HCT116 (cell line): ENCODE data around the gene OR52B2. TPM values are rescaled to one million over a fixed set of nuclear protein-coding genes. Genes with fewer than 3 reads are reported as not detected.

Source experiments
- ATAC-seq: fragments of 200-7000 bp; cut with Tn5 transposase; 2 replicates; pipeline ENCODE4 v1.9.1; 2020; ENCODE audit warnings: mild to moderate bottlenecking, moderate library complexity
- BruUV-seq: library from RNA; stranded (reverse); fragments of 400-500 nt; replicated peaks from 2 replicates; lab custom pipeline; 2021; lab: Mats Ljungman, UMichigan
- CTCF ChIA-PET: fragments of 300-600 bp; sonication (Branson Sonifier 250); formaldehyde crosslinking; loops from one replicate; lab custom pipeline; 2021; ENCODE audit warnings: antibody characterized with exemption; lab: Charles Lee
- POLR2A ChIA-PET: fragments of 300-600, 350-600 bp; sonication (Branson Sonifier 250); formaldehyde crosslinking; loops from one replicate; lab custom pipeline; 2021; ENCODE audit warnings: antibody characterized with exemption; lab: Charles Lee
- RAD21 ChIA-PET, 2 experiments: fragments of 300-600 bp; sonication (Branson Sonifier 250); formaldehyde crosslinking; loops; one replicate each; lab custom pipeline; 2023; ENCODE audit warnings: low total read pairs in 2 of 2; ENCODE audit not compliant: uncharacterized antibody in 2 of 2, unreplicated experiment in 2 of 2, low non-redundant PET in 1 of 2; lab: Charles Lee
- DNase-seq: peaks from one replicate; pipeline ENCODE4 v3.0.0-alpha.2; 2010; ENCODE audit warnings: low read depth, low spot score
- H2AFZ ChIP-seq: fragments of 200-600 bp; shearing (Covaris generic), sonication (generic); 2 replicates; pipeline ENCODE4 v1.6.1; 2017; ENCODE audit warnings: low read depth, mixed run types, mixed read lengths, antibody characterized with exemption, low read length; ENCODE audit not compliant: poor library complexity, severe bottlenecking
- H3K27ac ChIP-seq: 2 replicates; pipeline ENCODE4 v1.5.1; 2012; ENCODE audit warnings: low read depth, low read length
- H3K27me3 ChIP-seq: fragments of 200-600 bp; sonication (generic); 2 replicates; pipeline ENCODE4 v1.6.1; 2016; ENCODE audit warnings: mixed run types, low read length, mixed read lengths; ENCODE audit not compliant: insufficient read depth
- H3K36me3 ChIP-seq, 2 experiments: fragments of 200-500 bp in 1 of 2; fragments of 200-600 bp in 1 of 2; sonication (Bioruptor generic) in 1 of 2; sonication (generic) in 1 of 2; 2 replicates each; pipeline versions ENCODE4 v1.5.1 to v1.6.1; 2014 to 2016; ENCODE audit warnings: low read length in 2 of 2, inconsistent platforms in 1 of 2, mixed read lengths in 1 of 2, mixed run types in 1 of 2; ENCODE audit not compliant: insufficient read depth in 2 of 2, control insufficient read depth in 1 of 2
- H3K4me1 ChIP-seq, 2 experiments: fragments of 200-600 bp in 1 of 2; sonication (generic) in 1 of 2; 2 replicates each; pipeline versions ENCODE4 v1.5.1 to v1.6.1; 2012 to 2017; ENCODE audit warnings: low read length in 2 of 2, inconsistent platforms in 1 of 2, mild to moderate bottlenecking in 1 of 2, mixed read lengths in 1 of 2, mixed run types in 1 of 2, moderate library complexity in 1 of 2; ENCODE audit not compliant: insufficient read depth in 2 of 2, control insufficient read depth in 1 of 2
- H3K4me2 ChIP-seq: fragments of 200-600 bp; sonication (generic); 2 replicates; pipeline ENCODE4 v1.6.1; 2017; ENCODE audit warnings: mixed run types, low read length, mixed read lengths
- H3K4me3 ChIP-seq, 2 experiments: fragments of 200-600 bp in 1 of 2; sonication (generic) in 1 of 2; replicated peaks in 1 of 2; 2 replicates each; pipeline ENCODE4 v1.5.1; 2011 to 2016; ENCODE audit warnings: low read length in 2 of 2, control low read depth in 1 of 2, low read depth in 1 of 2, mild to moderate bottlenecking in 1 of 2, mixed read lengths in 1 of 2, mixed run types in 1 of 2
- H3K79me2 ChIP-seq: fragments of 200-600 bp; sonication (generic); 2 replicates; pipeline ENCODE4 v1.6.1; 2017; ENCODE audit warnings: mild to moderate bottlenecking, mixed run types, low read length, moderate library complexity, mixed read lengths; ENCODE audit not compliant: insufficient read depth
- H3K9ac ChIP-seq: fragments of 200-600 bp; sonication (generic); 2 replicates; pipeline ENCODE4 v1.6.1; 2016; ENCODE audit warnings: low read length, mixed read lengths
- H3K9me2 ChIP-seq: fragments of 200-600 bp; sonication (generic), shearing (Covaris generic); 2 replicates; pipeline ENCODE4 v1.6.1; 2017; ENCODE audit warnings: mixed run types, mild to moderate bottlenecking, moderate library complexity; ENCODE audit not compliant: insufficient read depth
- H3K9me3 ChIP-seq, 2 experiments: fragments of 200-500 bp in 1 of 2; fragments of 200-600 bp in 1 of 2; sonication (Bioruptor generic) in 1 of 2; sonication (generic) in 1 of 2; 2 replicates each; pipeline ENCODE4 v1.6.1; 2014 to 2017; ENCODE audit warnings: low read length in 2 of 2, mixed read lengths in 2 of 2, inconsistent platforms in 1 of 2, low read depth in 1 of 2, mild to moderate bottlenecking in 1 of 2, mixed run types in 1 of 2, moderate library complexity in 1 of 2; ENCODE audit not compliant: control insufficient read depth in 1 of 2, insufficient read depth in 1 of 2
- H4K20me1 ChIP-seq: fragments of 200-600 bp; sonication (generic), shearing (Covaris generic); 2 replicates; pipeline ENCODE4 v1.6.1; 2017; ENCODE audit warnings: mixed run types, mild to moderate bottlenecking, moderate library complexity; ENCODE audit not compliant: insufficient read depth
- CTCF ChIP-seq, 3 experiments: fragments of 200-600 bp in 1 of 3; sonication (generic) in 1 of 3; IDR thresholded peaks in 2 of 3; conservative IDR thresholded peaks in 1 of 3; 2 replicates each; pipeline ENCODE4 v1.5.1; 2012 to 2017; ENCODE audit warnings: low read depth in 2 of 3, low read length in 2 of 3, antibody characterized with exemption in 1 of 3, borderline replicate concordance in 1 of 3, control low read depth in 1 of 3, mild to moderate bottlenecking in 1 of 3, mixed read lengths in 1 of 3, mixed run types in 1 of 3, moderate library complexity in 1 of 3; ENCODE audit not compliant: insufficient read depth in 1 of 3
- JUND ChIP-seq: IDR thresholded peaks from 2 replicates; pipeline ENCODE4 v1.6.1; 2012
- MAX ChIP-seq: IDR thresholded peaks from 2 replicates; pipeline ENCODE4 v1.6.1; 2012
- POLR2A ChIP-seq: IDR thresholded peaks from 2 replicates; pipeline ENCODE4 v1.7.0; 2011; ENCODE audit warnings: borderline replicate concordance; ENCODE audit not compliant: insufficient read depth, insufficient read length; ENCODE audit errors: extremely low read depth
- ZBTB33 ChIP-seq: IDR thresholded peaks from 2 replicates; pipeline ENCODE4 v1.6.1; 2011; ENCODE audit warnings: mild to moderate bottlenecking, low read length, moderate library complexity; ENCODE audit not compliant: insufficient replicate concordance; ENCODE audit errors: extremely low read depth
- ZFX ChIP-seq: fragments of 450-650 bp; IDR thresholded peaks from 2 replicates; pipeline ENCODE4 v1.6.1; 2017
- ZNF274 ChIP-seq: fragments of 200-500 bp; sonication (Bioruptor generic); IDR thresholded peaks from 2 replicates; pipeline ENCODE4 v1.6.1; 2014; ENCODE audit warnings: mild to moderate bottlenecking, low read depth, low read length, inconsistent platforms
- intact Hi-C: fragments of 100-400 bp; cut with micrococcal nuclease; formaldehyde crosslinking; loops from 2 replicates; pipeline ENCODE4 v1.10.0; 2022
- total RNA-seq: library from RNA; stranded (reverse); gene quantifications from one replicate; pipeline ENCODE4 v1.2.1, GENCODE V29; 2021; ENCODE audit not compliant: unreplicated experiment

The OR52B2 gene
- total RNA-seq, 1 experiment from 2014 or later, result not detected

GRCh38 chr11:6214530-6214929, 44.4 kb upstream of the OR52B2 start:
- POLR2A ChIA-PET, result no interaction called here
- ATAC-seq, result no peak
- H2AFZ ChIP-seq, result no peak overlapping the region
- RAD21 ChIA-PET, result no interaction called here
- CTCF ChIA-PET, result no interaction called here
- intact Hi-C loops, result no loop called here
- H3K4me1 ChIP-seq, result peaks cover 0 to 3% of the 10 kb centered on the region in 2 experiments; a peak in 1 of 4 replicates
- H3K79me2 ChIP-seq, result no peaks in the 10 kb centered on the region
- H3K9me3 ChIP-seq, result no peaks in the 10 kb centered on the region
- no peak overlapping the region for H3K4me3 ChIP-seq
- no TSS peak for BruUV-seq
- no peak overlapping the region for H3K27ac ChIP-seq
- H3K4me2 ChIP-seq, result no peak overlapping the region
- no peaks in the 10 kb centered on the region for H3K9me2 ChIP-seq
- peaks cover 23 to 24% of the 10 kb centered on the region in 2 experiments; a peak in 3 of 4 replicates for H3K36me3 ChIP-seq
- no peaks in the 10 kb centered on the region for H4K20me1 ChIP-seq
- TF ChIP-seq ZBTB33, result no peak
- no peak for TF ChIP-seq ZNF274
- TF ChIP-seq MAX, result no peak
- no peak for TF ChIP-seq POLR2A
- TF ChIP-seq ZFX, result no peak
- TF ChIP-seq JUND, result no peak
- DNase-seq, result no peak
- H3K27me3 ChIP-seq, result no peaks in the 10 kb centered on the region
- no peak overlapping the region for H3K9ac ChIP-seq

- BruUV-seq, result no TSS peak
- no peak for DNase-seq
- no peak for ATAC-seq
- H4K20me1 ChIP-seq, result no peaks in the 10 kb centered on the region
- H3K9ac ChIP-seq, result no peak overlapping the region
- RAD21 ChIA-PET, result no interaction called here
- H3K79me2 ChIP-seq, result no peaks in the 10 kb centered on the region
- CTCF ChIA-PET, result no interaction called here
- no peak overlapping the region for H2AFZ ChIP-seq
- no peaks in the 10 kb centered on the region for H3K9me3 ChIP-seq
- no peak overlapping the region for H3K4me2 ChIP-seq
- H3K27me3 ChIP-seq, result no peaks in the 10 kb centered on the region
- H3K27ac ChIP-seq, result no peak overlapping the region
- POLR2A ChIA-PET, result no interaction called here
- H3K4me1 ChIP-seq, result no peaks in the 10 kb centered on the region
- peaks cover 12 to 15% of the 10 kb centered on the region in 2 experiments for H3K36me3 ChIP-seq
- intact Hi-C loops, result no loop called here
- H3K9me2 ChIP-seq, result no peaks in the 10 kb centered on the region
- H3K4me3 ChIP-seq, result no peak overlapping the region
- no peak for TF ChIP-seq ZBTB33
- no peak for TF ChIP-seq POLR2A
- no peak for TF ChIP-seq CTCF (IDR thresholded peaks at IDR 0.05 in 2 of 3, conservative IDR thresholded peaks at IDR 0.05 in 1 of 3; ENCODE audit: borderline replicate concordance in 1 of 3, insufficient read depth in 1 of 3, low read depth in 2 of 3, low read length in 2 of 3)
Measured at GRCh38 chr11:6210274-6210955, 40.3 kb upstream of the OR52B2 start.
